ENCODE data around the gene TOMM40. TPM values are rescaled to one million over a fixed set of nuclear protein-coding genes. Genes with fewer than 3 reads are reported as not detected.

TOMM40 gene
- total and polyA plus RNA-seq, 10 donors: 19.3 to 49.0 (median 32.0) TPM

- peak overlapping the region in 2 of 8 donors; percentile 16 to 52 for H3K27ac ChIP-seq
- peaks cover 0 to 34% (median 23%) of the 10 kb centered on the region in 7 donors for H3K27me3 ChIP-seq (replicated peaks in 1 of 7)
- intact Hi-C loops (cut with DNase I; ENCODE audit: low total_unique reads): loop anchor here (2.0 kb wide), 1 partner anchor 46 kb away; no protein-coding TSS in a partner anchor
- peak overlapping the region in 1 of 8 donors; percentile 44 for H3K4me3 ChIP-seq
- TF ChIP-seq POLR2AphosphoS5 (IDR thresholded peaks at IDR 0.05): peak in 1 of 3 donors; percentile 36
- no peak for TF ChIP-seq POLR2A (IDR thresholded peaks at IDR 0.05)
- peak in 1 of 11 experiments; percentile 19 for TF ChIP-seq CTCF (IDR thresholded peaks at IDR 0.05 in 8 of 11, conservative IDR thresholded peaks at IDR 0.05 in 3 of 11)
- no peaks in the 10 kb centered on the region for H3K9me3 ChIP-seq
- peaks cover 0 to 46% (median 37%) of the 10 kb centered on the region in 6 donors for H3K36me3 ChIP-seq
- no peak for DNase-seq
- peaks cover 16 to 40% (median 32%) of the 10 kb centered on the region in 6 donors for H3K4me1 ChIP-seq
- 62 to 82% (median 72%) methylated on average over 8 to 12 of the region's 12 CpGs for WGBS, 5 donors
Measured at GRCh38 chr19:44904426-44904994, 13.5 kb downstream of the TOMM40 start.

- H3K36me3 ChIP-seq: peaks cover 0 to 36% (median 28%) of the 10 kb centered on the region in 6 donors
- WGBS, 5 donors: 2 to 8% (median 6%) methylated on average over 18 to 20 of the region's 20 CpGs
- peak within 1 kb of the TSS in 7 of 8 donors; percentile 0 to 65 (median 22) for H3K4me3 ChIP-seq
- peaks cover 16 to 46% (median 32%) of the 10 kb centered on the region in 6 donors for H3K4me1 ChIP-seq
- peaks cover 0 to 34% (median 23%) of the 10 kb centered on the region in 7 donors for H3K27me3 ChIP-seq (replicated peaks in 1 of 7)
- TF ChIP-seq POLR2AphosphoS5 (IDR thresholded peaks at IDR 0.05) (peak; percentile 72 to 77 (median 74)), POLR2A (IDR thresholded peaks at IDR 0.05) (peak in 1 of 3 donors; percentile 15), CTCF (IDR thresholded peaks at IDR 0.05 in 8 of 11, conservative IDR thresholded peaks at IDR 0.05 in 3 of 11) (no peak)
- H3K27ac ChIP-seq: peak within 1 kb of the TSS in 3 of 8 donors; percentile 25 to 65 (median 47)
- intact Hi-C loops (cut with DNase I; ENCODE audit: low total_unique reads): loop anchor here (2.0 kb wide), 1 partner anchor 45 kb away; no protein-coding TSS in a partner anchor
- DNase-seq: no peak
- no peaks in the 10 kb centered on the region for H3K9me3 ChIP-seq
Measured at GRCh38 chr19:44905437-44906160, 14.5 kb downstream of the TOMM40 start, which contains the start of gene APOE. Gene APOE, plus strand, starts transcription at chr19:44905796. Its CDS starts 829 bp downstream, at chr19:44906625.

- intact Hi-C loops (cut with DNase I; ENCODE audit: low total_unique reads): no loop called here
- H3K36me3 ChIP-seq: peaks cover 0 to 16% (median 8%) of the 10 kb centered on the region in 6 donors
- no peaks in the 10 kb centered on the region for H3K9me3 ChIP-seq
- peaks cover 0 to 52% (median 23%) of the 10 kb centered on the region in 7 donors for H3K27me3 ChIP-seq (replicated peaks in 1 of 7)
- peaks cover 20 to 66% (median 43%) of the 10 kb centered on the region in 6 donors for H3K4me1 ChIP-seq
- WGBS, 5 donors: 72 to 94% (median 89%) methylated on average over 4 to 12 of the region's 12 CpGs
- H3K27ac ChIP-seq: no peak overlapping the region
- DNase-seq: no peak
- H3K4me3 ChIP-seq: peak overlapping the region in 2 of 8 donors; percentile 44 to 65
- TF ChIP-seq CTCF (IDR thresholded peaks at IDR 0.05 in 8 of 11, conservative IDR thresholded peaks at IDR 0.05 in 3 of 11) (no peak), POLR2A (IDR thresholded peaks at IDR 0.05) (no peak), POLR2AphosphoS5 (IDR thresholded peaks at IDR 0.05) (no peak)
Measured at GRCh38 chr19:44907613-44908012, 16.6 kb downstream of the TOMM40 start.

Measured in spleen (tissue), 11 donors.